Measurements from ENCODE around the gene LDHAL6B. TPM values are rescaled to one million over a fixed set of nuclear protein-coding genes. Genes with fewer than 3 reads are reported as not detected.

LDHAL6B gene
- total RNA-seq, 2 donors from 2014 or later: not detected

GRCh38 chr15:59243622-59244021 is 37.0 kb downstream of the LDHAL6B start:
- DNase-seq (ENCODE audit: low spot score): no peak
- peaks cover 0 to 16% of the 10 kb centered on the region in 2 donors for H3K4me1 ChIP-seq (ENCODE audit: control insufficient read depth in 1 of 2, low read depth in 2 of 2)
- H3K27me3 ChIP-seq (replicated peaks; ENCODE audit: insufficient read depth): no peaks in the 10 kb centered on the region
- no peaks in the 10 kb centered on the region for H3K9me3 ChIP-seq
- ATAC-seq (ENCODE audit: insufficient number of reproducible peaks, low FRiP score, low read depth): no peak
- no peaks in the 10 kb centered on the region for H3K36me3 ChIP-seq
- no peak overlapping the region for H3K4me3 ChIP-seq
- H3K27ac ChIP-seq: no peak overlapping the region
- TF ChIP-seq CTCF (IDR thresholded peaks at IDR 0.05): no peak

GRCh38 chr15:59244337-59244736 is 37.7 kb downstream of the LDHAL6B start:
- Histone ChIP-seq H3K36me3 (no peaks in the 10 kb centered on the region), H3K4me1 (ENCODE audit: control insufficient read depth in 1 of 2, low read depth in 2 of 2) (peaks cover 0 to 16% of the 10 kb centered on the region in 2 donors), H3K9me3 (no peaks in the 10 kb centered on the region), H3K4me3 (no peak overlapping the region), H3K27ac (no peak overlapping the region), H3K27me3 (replicated peaks; ENCODE audit: insufficient read depth) (no peaks in the 10 kb centered on the region)
- DNase-seq (ENCODE audit: low spot score): no peak
- TF ChIP-seq CTCF (IDR thresholded peaks at IDR 0.05): no peak
- no peak for ATAC-seq (ENCODE audit: insufficient number of reproducible peaks, low FRiP score, low read depth)

GRCh38 chr15:59245559-59245958 is 38.9 kb downstream of the LDHAL6B start:
- Histone ChIP-seq H3K27me3 (replicated peaks; ENCODE audit: insufficient read depth) (no peaks in the 10 kb centered on the region), H3K9me3 (no peaks in the 10 kb centered on the region), H3K4me1 (ENCODE audit: control insufficient read depth in 1 of 2, low read depth in 2 of 2) (peaks cover 0 to 5% of the 10 kb centered on the region in 2 donors), H3K36me3 (no peaks in the 10 kb centered on the region), H3K27ac (no peak overlapping the region), H3K4me3 (no peak overlapping the region)
- no peak for TF ChIP-seq CTCF (IDR thresholded peaks at IDR 0.05)
- DNase-seq (ENCODE audit: low spot score) (no peak), ATAC-seq (ENCODE audit: insufficient number of reproducible peaks, low FRiP score, low read depth) (no peak)

- H3K36me3 ChIP-seq: no peaks in the 10 kb centered on the region
- no peak overlapping the region for H3K27ac ChIP-seq
- peaks cover 0 to 9% of the 10 kb centered on the region in 2 donors for H3K4me1 ChIP-seq (ENCODE audit: control insufficient read depth in 1 of 2, low read depth in 2 of 2)
- no peaks in the 10 kb centered on the region for H3K9me3 ChIP-seq
- no peak for DNase-seq (ENCODE audit: low spot score)
- peak; percentile 52 for TF ChIP-seq CTCF (IDR thresholded peaks at IDR 0.05)
- no peak overlapping the region for H3K4me3 ChIP-seq
- H3K27me3 ChIP-seq (replicated peaks; ENCODE audit: insufficient read depth): no peaks in the 10 kb centered on the region
- peak; percentile 14 for ATAC-seq (ENCODE audit: insufficient number of reproducible peaks, low FRiP score, low read depth)
Measured at GRCh38 chr15:59247364-59247763, 40.7 kb downstream of the LDHAL6B start.

- H3K4me1 ChIP-seq (ENCODE audit: control insufficient read depth in 1 of 2, low read depth in 2 of 2): peaks cover 0 to 9% of the 10 kb centered on the region in 2 donors
- no peaks in the 10 kb centered on the region for H3K9me3 ChIP-seq
- no peak for DNase-seq (ENCODE audit: low spot score)
- no peak for ATAC-seq (ENCODE audit: insufficient number of reproducible peaks, low FRiP score, low read depth)
- peaks cover under 1% of the 10 kb centered on the region for H3K36me3 ChIP-seq
- no peak overlapping the region for H3K27ac ChIP-seq
- TF ChIP-seq CTCF (IDR thresholded peaks at IDR 0.05): no peak
- no peaks in the 10 kb centered on the region for H3K27me3 ChIP-seq (replicated peaks; ENCODE audit: insufficient read depth)
- no peak overlapping the region for H3K4me3 ChIP-seq
Measured at GRCh38 chr15:59249816-59250215, 43.2 kb downstream of the LDHAL6B start.

Measured in thoracic aorta (tissue), 2 donors.